ENCODE data around the gene ASGR2. TPM values are rescaled to one million over a fixed set of nuclear protein-coding genes. Genes with fewer than 3 reads are reported as not detected.
A peak's percentile ranks its signal among the peaks of the same experiment; 100 is the strongest.

Gene ASGR2
- total RNA-seq, 1 donor from 2014 or later: not detected

DNA sequence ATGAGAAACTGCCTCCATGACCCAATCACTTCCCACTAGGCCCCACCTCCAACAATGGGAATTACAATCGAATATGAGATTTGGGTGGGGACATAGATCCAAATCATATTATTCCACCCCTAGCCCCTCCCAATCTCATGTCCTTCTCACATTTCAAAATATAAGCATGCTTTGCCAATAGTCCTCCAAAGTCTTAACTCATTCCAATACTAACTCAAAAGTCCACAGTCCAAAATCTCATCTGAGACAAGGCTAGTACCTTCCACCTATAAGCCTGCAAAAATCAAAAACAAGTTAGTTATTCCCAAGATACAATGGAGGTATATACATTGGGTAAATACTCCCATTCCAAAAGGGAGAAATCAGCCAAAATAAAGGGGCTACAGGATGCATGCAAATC lies 47.4 kb downstream of the ASGR2 start:
- no peak overlapping the region for H3K4me3 ChIP-seq (ENCODE audit: low read depth, low read length)
- no peaks in the 10 kb centered on the region for H3K36me3 ChIP-seq (ENCODE audit: control insufficient read depth, insufficient read depth, low read length)
- TF ChIP-seq, protein P1, sequence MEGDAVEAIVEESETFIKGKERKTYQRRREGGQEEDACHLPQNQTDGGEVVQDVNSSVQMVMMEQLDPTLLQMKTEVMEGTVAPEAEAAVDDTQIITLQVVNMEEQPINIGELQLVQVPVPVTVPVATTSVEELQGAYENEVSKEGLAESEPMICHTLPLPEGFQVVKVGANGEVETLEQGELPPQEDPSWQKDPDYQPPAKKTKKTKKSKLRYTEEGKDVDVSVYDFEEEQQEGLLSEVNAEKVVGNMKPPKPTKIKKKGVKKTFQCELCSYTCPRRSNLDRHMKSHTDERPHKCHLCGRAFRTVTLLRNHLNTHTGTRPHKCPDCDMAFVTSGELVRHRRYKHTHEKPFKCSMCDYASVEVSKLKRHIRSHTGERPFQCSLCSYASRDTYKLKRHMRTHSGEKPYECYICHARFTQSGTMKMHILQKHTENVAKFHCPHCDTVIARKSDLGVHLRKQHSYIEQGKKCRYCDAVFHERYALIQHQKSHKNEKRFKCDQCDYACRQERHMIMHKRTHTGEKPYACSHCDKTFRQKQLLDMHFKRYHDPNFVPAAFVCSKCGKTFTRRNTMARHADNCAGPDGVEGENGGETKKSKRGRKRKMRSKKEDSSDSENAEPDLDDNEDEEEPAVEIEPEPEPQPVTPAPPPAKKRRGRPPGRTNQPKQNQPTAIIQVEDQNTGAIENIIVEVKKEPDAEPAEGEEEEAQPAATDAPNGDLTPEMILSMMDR (IDR thresholded peaks at IDR 0.05; ENCODE audit: insufficient read depth, low read length, poor library complexity, severe bottlenecking): no peak
- DNase-seq (ENCODE audit: low read depth): no peak
- no peaks in the 10 kb centered on the region for H3K27me3 ChIP-seq (ENCODE audit: control insufficient read depth, insufficient read depth, low read length)

- Histone ChIP-seq H3K4me3 (ENCODE audit: low read depth, low read length) (no peak overlapping the region), H3K36me3 (ENCODE audit: control insufficient read depth, insufficient read depth, low read length) (no peaks in the 10 kb centered on the region), H3K27me3 (ENCODE audit: control insufficient read depth, insufficient read depth, low read length) (no peaks in the 10 kb centered on the region)
- TF ChIP-seq, protein P1 (IDR thresholded peaks at IDR 0.05; ENCODE audit: insufficient read depth, low read length, poor library complexity, severe bottlenecking): no peak
- peak; percentile 32 for DNase-seq (ENCODE audit: low read depth)
Measured at GRCh38 chr17:7064261-7064660, 50.4 kb downstream of the ASGR2 start.

DNA sequence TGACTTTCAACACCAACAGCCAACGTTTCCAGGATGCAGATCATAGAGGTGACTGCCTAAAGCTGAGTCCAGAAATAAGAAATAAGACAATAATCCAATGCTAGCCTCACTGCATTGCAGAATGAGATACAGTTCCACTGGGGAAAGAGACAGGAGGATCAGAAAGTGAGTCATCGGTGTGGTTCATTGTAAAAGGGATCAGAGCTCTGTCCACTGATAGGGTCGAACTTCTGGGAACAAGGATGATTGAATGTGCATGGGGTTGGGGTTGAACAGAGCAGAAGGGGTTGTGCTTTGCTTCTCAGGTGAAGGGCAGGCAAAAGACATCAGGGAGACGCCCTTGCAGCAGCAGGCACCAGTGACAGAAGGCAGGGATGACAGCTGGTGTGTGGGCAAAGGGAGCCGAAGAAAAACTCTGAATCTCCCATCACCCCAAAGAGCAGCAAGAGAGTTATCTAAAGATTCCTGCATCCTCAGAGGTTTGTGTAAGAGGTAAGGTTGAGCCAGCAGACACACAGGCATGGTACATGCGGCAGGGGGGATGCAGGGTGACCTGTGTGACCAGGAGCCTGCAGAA lies 51.0 kb downstream of the ASGR2 start:
- no peak for DNase-seq (ENCODE audit: low read depth)
- Histone ChIP-seq H3K27me3 (ENCODE audit: control insufficient read depth, insufficient read depth, low read length) (no peaks in the 10 kb centered on the region), H3K4me3 (ENCODE audit: low read depth, low read length) (no peak overlapping the region), H3K36me3 (ENCODE audit: control insufficient read depth, insufficient read depth, low read length) (no peaks in the 10 kb centered on the region)
- TF ChIP-seq, protein P1 (IDR thresholded peaks at IDR 0.05; ENCODE audit: insufficient read depth, low read length, poor library complexity, severe bottlenecking): no peak

- TF ChIP-seq, protein P1 (IDR thresholded peaks at IDR 0.05; ENCODE audit: insufficient read depth, low read length, poor library complexity, severe bottlenecking): no peak
- peak; percentile 94 for DNase-seq (ENCODE audit: low read depth)
- Histone ChIP-seq H3K27me3 (ENCODE audit: control insufficient read depth, insufficient read depth, low read length) (no peaks in the 10 kb centered on the region), H3K36me3 (ENCODE audit: control insufficient read depth, insufficient read depth, low read length) (no peaks in the 10 kb centered on the region), H3K4me3 (ENCODE audit: low read depth, low read length) (no peak overlapping the region)
Measured at GRCh38 chr17:7060165-7060891, 54.3 kb downstream of the ASGR2 start.

DNA sequence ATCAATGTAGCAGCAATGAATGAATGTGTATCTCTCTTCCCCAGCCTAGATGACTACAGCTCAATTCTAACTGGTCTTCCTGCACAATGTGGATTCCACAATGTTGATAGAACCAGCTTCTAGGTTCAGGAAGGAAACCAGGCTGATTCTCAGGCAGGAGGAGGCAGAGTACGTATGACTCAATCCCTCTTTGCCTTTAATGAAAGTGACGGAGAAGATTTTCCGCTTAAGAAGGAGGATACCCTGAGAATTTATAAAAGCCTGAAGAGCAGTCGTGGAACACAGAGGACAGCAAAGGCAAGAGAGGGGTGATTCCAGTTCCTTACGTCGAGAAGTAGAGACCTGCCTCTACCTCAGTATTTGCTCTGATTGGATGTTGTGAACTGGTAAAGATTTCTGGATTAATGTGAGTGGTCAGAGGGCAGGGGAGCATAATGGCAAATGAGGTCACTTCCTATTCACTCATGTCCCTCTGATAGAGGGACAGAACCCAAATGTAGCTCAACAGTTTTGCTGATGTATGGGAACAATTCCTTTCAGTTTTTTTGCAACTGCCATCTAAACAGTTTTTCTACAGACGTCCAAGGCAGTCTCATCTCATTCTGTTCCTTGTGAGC lies 55.7 kb downstream of the ASGR2 start:
- no peak for DNase-seq (ENCODE audit: low read depth)
- Histone ChIP-seq H3K36me3 (ENCODE audit: control insufficient read depth, insufficient read depth, low read length) (no peaks in the 10 kb centered on the region), H3K4me3 (ENCODE audit: low read depth, low read length) (no peak overlapping the region), H3K27me3 (ENCODE audit: control insufficient read depth, insufficient read depth, low read length) (peaks cover under 1% of the 10 kb centered on the region)
- TF ChIP-seq, protein P1 (IDR thresholded peaks at IDR 0.05; ENCODE audit: insufficient read depth, low read length, poor library complexity, severe bottlenecking): no peak

Measured in kidney epithelial cell (primary cell).